Measurements from ENCODE around the gene FANK1.
A peak's percentile ranks its signal among the peaks of the same experiment; 100 is the strongest.
"Not testable (repeated sequence)": the region's sequence is repeated elsewhere in the genome, so short reads cannot be mapped to it uniquely, and the experiment has no call there.

FANK1 gene

DNA sequence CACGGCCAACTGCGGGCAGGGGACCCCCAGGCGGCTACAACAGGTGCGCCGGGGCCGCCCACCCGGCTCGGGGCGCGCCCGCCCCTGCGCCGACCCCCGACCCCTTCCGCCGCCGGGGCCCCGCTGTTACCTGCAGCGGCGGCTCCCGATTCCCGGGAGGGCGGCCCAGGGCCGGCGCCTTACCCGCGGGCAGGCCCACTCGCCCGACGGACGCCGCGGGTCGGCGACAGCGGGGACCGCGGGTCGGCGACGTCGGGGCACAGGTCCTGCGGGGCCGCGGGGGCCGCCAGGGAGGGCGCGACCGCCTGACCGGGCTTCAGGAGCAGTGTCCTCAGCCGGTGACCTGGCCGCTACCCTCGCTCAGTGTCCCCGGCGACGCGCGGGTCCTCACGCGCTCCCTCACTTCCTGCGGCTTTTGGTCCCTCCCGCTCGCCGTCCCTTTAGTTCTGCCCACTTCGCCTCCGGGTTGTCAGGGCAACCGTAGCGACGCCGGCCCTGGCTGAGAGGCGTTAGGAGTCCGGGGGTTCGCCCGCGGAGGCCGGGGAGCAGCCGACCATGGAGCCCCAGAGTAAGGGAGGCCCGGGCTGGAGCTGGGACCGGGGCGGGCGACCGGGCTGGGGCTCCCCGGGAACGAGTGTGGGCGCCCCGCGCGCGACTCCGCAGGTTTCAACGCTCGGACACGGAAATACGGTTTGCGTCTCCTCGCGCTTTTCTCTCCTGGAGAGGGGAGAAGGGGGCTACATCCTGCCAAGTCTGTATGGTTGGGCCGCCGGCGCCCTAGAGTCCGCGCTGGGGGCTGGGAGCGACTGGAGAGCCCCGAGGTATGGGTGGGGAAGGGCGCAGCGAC, at the start of gene FANK1:
Gene FANK1, plus strand, starts transcription at position 477 of the 847 bp plus-strand sequence. Its CDS starts 79 bp downstream, at position 556.
- peak; percentile 35 to 86 (median 74) for DNase-seq

- DNase-seq = no peak
These were observed 49.5 kb upstream of the FANK1 start for GRCh38 chr10:125846894-125847293.

- DNase-seq = no peak
These were observed 48.0 kb upstream of the FANK1 start for GRCh38 chr10:125848371-125848770.

DNA sequence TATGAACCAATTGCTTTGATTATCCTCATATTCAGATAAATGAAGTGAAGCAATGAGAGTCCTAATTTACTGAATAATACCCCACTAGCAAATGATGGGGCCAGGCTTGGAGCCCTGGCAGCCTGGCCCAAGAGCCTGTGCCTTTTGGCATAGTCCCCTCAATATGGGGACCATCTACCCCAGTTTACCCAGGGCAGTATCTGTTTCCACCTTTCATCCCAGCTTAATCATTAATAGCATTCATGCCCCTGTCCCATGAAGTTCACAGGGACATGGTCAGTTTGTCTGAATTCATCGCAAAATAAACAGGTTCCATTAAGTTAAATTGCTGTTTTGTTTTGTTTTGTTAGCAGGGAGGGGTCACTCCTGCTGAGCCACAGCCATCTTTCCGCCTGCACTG, 47.5 kb upstream of the FANK1 start:
- no peak for DNase-seq

- no peak for DNase-seq
These were observed 46.9 kb upstream of the FANK1 start for GRCh38 chr10:125849448-125849847.

GRCh38 chr10:125850766-125851731, 45.3 kb upstream of the FANK1 start:
- no peak for DNase-seq

- DNase-seq = no peak
These were observed 43.9 kb upstream of the FANK1 start for GRCh38 chr10:125852487-125852886.

- DNase-seq = no peak
These were observed 39.1 kb upstream of the FANK1 start for GRCh38 chr10:125857185-125857760.

DNA sequence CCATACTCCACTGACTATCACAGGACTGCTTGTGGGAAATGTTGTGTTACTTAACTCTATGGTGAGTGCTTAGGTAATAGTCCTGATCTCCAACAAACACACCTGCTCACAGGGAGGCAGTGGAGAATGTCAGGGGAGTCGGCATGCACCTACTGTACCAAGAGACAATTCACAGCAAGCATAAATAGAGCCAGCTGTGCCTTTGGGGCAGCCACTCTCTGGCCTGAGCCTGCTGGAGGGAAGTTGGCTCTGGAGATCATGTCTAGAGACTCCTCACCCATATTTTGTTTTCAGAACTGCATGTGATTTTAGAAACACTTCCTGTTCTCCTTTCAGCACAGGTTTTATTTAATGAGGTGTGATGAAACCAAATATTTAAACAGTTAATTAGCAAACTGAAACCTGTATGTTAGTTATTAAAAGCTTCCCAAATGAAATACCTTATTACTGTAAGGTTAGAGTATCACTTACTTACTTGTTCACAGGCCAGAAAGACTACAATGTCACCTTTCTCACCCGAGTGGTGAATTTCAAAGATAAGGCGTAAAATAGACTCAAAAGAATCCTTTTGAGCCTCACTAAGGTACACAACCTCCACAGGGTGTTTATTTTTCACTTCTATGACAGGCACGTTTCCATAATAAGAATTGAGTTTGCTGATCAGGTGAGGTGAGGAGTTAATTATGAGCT, 37.1 kb upstream of the FANK1 start:
- no peak for DNase-seq

- DNase-seq = no peak
These were observed 31.2 kb upstream of the FANK1 start for GRCh38 chr10:125865120-125865519.

DNA sequence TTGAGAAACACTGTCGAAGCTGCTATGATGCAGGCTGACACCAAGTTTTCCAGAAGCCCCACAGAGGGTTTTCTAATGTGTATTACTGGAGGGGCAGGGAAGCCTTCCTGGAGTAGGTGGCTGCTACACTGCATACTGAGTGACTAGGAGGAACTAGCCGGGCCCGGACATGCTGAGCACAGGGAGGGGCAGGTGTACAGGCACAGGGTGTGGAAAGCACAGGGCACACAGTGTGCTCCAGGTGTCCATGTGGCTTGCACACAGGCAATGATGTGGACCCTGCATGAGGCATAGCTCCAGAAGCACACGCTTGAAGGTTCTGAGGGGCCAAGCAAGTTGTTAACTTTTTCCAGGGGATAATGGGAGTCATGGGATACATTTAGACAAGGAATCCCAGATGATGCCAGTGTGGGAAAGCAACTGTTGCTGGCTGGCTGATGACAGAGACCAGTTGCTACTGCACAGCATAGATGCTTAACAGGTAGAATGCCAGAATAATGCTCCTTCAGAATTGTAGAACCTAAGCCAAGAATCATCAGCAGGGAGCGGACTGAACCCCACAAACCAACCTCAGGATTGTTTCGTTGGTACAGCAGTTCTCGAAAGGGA, 29.8 kb upstream of the FANK1 start:
- DNase-seq = no peak

DNA sequence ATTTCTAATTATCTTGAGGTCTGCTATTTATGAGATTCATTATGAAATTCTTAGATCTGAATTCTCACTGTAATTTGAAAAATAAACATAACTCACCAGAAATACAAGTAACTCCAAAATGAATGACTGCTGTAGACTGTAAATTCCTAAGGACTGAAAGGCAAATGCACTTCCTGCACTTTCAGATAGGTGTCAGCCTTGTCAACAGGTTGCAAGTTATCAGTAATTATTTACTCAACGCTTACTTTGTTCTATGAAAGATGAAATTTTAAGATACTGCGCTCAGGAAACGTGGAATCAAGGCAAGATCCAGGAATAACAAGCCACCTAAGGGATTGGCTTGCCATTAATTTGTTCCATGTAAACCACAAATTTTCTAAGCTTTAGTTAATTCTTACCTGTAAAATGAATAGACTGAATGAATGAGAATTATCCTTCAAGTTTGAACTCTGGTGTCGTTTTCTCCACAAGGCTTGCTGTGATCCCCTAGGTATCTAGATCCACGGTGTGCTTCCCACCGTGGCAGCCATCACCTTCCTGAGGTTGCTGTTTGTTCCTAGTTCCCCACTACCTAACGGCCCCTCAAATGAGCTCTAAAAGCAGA, 27.9 kb upstream of the FANK1 start:
- DNase-seq = no peak

DNA sequence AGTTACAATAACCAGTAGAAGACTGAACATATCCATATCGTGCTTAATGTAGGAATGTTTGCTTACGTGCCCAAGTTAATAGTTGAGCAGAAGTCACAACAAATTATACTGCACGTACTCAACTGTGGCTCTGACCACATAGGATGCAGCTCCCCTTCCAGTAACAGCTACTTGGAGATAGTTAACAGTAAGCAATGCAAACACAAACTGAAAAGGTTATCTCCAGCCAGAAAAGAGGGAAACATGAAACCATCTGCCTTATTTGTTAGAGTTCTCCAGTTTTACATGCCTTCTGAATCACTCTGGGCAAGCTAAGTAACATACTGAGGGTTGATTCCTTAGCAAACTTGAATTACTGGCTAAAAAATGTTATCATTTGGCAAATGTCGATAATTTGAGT, 25.0 kb upstream of the FANK1 start:
- DNase-seq = no peak

DNA sequence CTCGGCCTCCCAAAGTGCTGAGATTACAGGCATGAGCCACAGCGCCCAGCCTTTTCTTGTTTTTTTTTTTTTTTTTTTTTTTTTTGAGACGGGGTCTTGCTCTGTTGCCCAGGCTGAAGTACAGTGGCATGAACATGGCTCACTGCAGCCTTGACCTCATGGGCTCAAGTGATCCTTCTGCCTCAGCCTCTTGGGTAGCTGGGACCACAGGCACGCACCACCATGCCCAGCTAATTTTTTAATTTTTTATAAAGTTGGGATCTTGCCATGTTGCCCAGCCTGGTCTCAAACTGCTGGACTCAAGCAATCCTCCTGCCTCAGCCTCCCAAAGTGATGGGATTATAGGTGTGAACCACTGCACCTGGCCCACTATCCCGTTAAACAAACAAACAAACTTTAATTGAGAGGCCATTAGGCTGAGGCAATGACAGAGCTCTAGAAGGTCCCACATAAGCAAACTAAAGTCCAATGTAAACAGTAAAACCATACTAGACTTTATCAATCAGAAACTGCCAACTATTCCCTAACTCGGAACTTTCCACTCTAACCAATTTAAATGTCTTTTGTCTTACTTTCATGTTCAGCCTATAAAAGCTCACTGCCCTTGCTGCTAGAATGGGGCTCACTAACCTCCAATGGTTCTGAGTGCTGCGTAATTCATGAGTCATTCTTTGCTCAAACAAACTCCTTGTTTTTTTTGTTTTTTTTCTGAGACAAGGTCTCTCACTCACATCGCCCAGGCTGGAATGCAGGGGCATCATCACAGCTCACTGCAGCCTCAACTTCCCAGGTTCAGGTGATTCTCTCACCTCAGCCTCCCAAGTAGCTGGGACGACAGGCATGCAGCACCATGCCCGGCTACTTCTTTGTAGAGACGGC, 17.2 kb upstream of the FANK1 start:
- no peak for DNase-seq

- no peak for DNase-seq
These were observed 15.6 kb upstream of the FANK1 start for GRCh38 chr10:125880719-125881118.

DNA sequence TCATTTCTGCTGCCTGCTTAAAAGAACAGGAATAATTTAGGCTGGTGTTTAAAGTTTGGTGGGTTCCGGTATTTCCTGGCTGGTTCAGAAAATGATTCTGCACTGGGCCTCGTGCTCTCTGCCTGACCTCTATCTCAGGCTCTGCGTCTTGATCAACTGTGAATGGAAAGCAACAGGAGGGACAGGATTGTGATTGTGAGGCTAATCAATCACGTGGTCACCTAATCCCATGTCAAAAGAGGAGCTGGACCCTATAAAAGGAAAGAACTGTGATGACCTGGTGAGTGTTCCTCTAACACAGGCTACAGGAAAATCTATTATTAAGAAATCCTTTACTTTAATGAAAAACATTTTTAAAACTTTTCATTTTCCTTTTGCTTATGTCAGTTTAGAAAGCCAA, 15.2 kb upstream of the FANK1 start, which contains the start of gene DHX32:
Gene DHX32, minus strand, starts transcription at position 101 of the 400 bp plus-strand sequence. CDS start 468 bp downstream, outside the sequence.
- no peak for DNase-seq

DNA sequence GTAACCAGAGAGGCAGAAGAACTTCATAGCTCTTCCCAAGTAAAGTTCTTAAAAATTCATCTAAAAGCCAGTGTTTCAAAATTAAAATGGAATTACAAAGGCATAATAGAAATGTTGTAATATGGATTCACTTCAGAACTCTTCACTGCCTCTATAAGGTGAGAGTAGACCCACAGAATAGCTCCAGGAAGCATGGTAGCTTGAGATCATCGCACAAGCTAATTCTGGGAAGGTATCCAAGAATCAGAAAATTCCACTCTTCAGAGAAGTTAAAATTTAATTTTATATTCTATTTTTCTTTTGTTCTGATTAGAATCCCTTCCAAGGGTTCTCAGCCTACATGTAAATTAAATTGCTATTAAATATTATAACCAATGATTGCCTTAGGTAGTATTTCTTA, 13.8 kb upstream of the FANK1 start:
- no peak for DNase-seq

- no peak for DNase-seq
These were observed 13.2 kb upstream of the FANK1 start for GRCh38 chr10:125883211-125883610.

- DNase-seq = no peak
These were observed 9.4 kb upstream of the FANK1 start for GRCh38 chr10:125886914-125887512.

GRCh38 chr10:125889441-125889840, 6.9 kb upstream of the FANK1 start:
- DNase-seq = not testable (repeated sequence)

All from C1 segment of cervical spinal cord (tissue), 14 donors.